SK-MEL-5 (cell line): ENCODE measurements around the gene CELF2. TPM values are rescaled to one million over a fixed set of nuclear protein-coding genes. Genes with fewer than 3 reads are reported as not detected.

Experiments used
- DNase-seq: peaks from one replicate; pipeline ENCODE4 v3.0.0-alpha.2; 2016; ENCODE audit warnings: low read depth, low spot score
- in situ Hi-C: cut with HindIII; loops from 2 replicates; pipeline ENCODE4 v1.10.0; 2016; ENCODE audit warnings: low sequenced_read_pairs, high pct_unique_total_duplicates, low pct_unique_long_range_greater_than_20kb
- total RNA-seq: library from RNA; depleted of rRNA; stranded (reverse); fragments of >200 nt; shearing (Covaris generic); gene quantifications from 2 replicates; pipeline ENCODE4 v1.2.3, GENCODE V29; 2014

CELF2 gene
- total RNA-seq, 1 experiment from 2014 or later: 8.1 TPM

- in situ Hi-C loops: no loop called here
- peak; percentile 54 for DNase-seq
Observed at GRCh38 chr10:11165591-11166543, 148.2 kb downstream of the CELF2 start.

- DNase-seq: no peak
- in situ Hi-C loops: no loop called here
Observed at GRCh38 chr10:11166550-11166949, 148.9 kb downstream of the CELF2 start.

- no peak for DNase-seq
- in situ Hi-C loops: no loop called here
Observed at GRCh38 chr10:11167233-11167966, 149.7 kb downstream of the CELF2 start.

GRCh38 chr10:11168423-11169090 lies 150.9 kb downstream of the CELF2 start:
- in situ Hi-C loops: no loop called here
- DNase-seq: no peak

- no peak for DNase-seq
- in situ Hi-C loops: no loop called here
Observed at GRCh38 chr10:11169976-11170375, 152.3 kb downstream of the CELF2 start.

GRCh38 chr10:11170574-11170973 lies 152.9 kb downstream of the CELF2 start:
- in situ Hi-C loops: no loop called here

GRCh38 chr10:11170993-11171851 lies 153.6 kb downstream of the CELF2 start:
- in situ Hi-C loops: no loop called here
- DNase-seq: no peak

More at GRCh38 chr10:11170574-11170973, 152.9 kb downstream of the CELF2 start:
- no peak for DNase-seq

GRCh38 chr10:11173042-11173441 lies 155.4 kb downstream of the CELF2 start:
- in situ Hi-C loops: no loop called here
- no peak for DNase-seq

- in situ Hi-C loops: no loop called here
- DNase-seq: no peak
Observed at GRCh38 chr10:11175823-11176243, 158.2 kb downstream of the CELF2 start.

- DNase-seq: no peak
- in situ Hi-C loops: no loop called here
Observed at GRCh38 chr10:11176746-11177145, 159.1 kb downstream of the CELF2 start.

GRCh38 chr10:11177381-11177780 lies 159.7 kb downstream of the CELF2 start:
- in situ Hi-C loops: no loop called here
- no peak for DNase-seq

GRCh38 chr10:11177926-11178471 lies 160.3 kb downstream of the CELF2 start:
- DNase-seq: no peak
- in situ Hi-C loops: no loop called here

- DNase-seq: peak; percentile 34
- in situ Hi-C loops: no loop called here
Observed at GRCh38 chr10:11178606-11179515, 161.2 kb downstream of the CELF2 start.

GRCh38 chr10:11179516-11180105 lies 161.9 kb downstream of the CELF2 start:
- no peak for DNase-seq
- in situ Hi-C loops: no loop called here

GRCh38 chr10:11180228-11180627 lies 162.6 kb downstream of the CELF2 start:
- no peak for DNase-seq
- in situ Hi-C loops: no loop called here

- DNase-seq: no peak
Observed at GRCh38 chr10:11181978-11182377, 164.3 kb downstream of the CELF2 start.

More at GRCh38 chr10:11181978-11182377, 164.3 kb downstream of the CELF2 start:
- in situ Hi-C loops: no loop called here
